Vagina (tissue), 2 donors: ENCODE measurements around the gene PEX5L. TPM values are rescaled to one million over a fixed set of nuclear protein-coding genes. Genes with fewer than 3 reads are reported as not detected.

ENCODE experiments used
- DNase-seq, 2 donors: peaks; one replicate each; pipeline ENCODE4 v3.0.0-alpha.2; 2017; ENCODE audit errors: extremely low spot score in 2 of 2
- H3K27ac ChIP-seq: fragments of 200-600 bp; sonication (generic); one replicate; pipeline ENCODE4 v1.5.1; 2019
- H3K27me3 ChIP-seq: fragments of 200-600 bp; sonication (generic); one replicate; pipeline ENCODE4 v1.5.1; 2019
- H3K36me3 ChIP-seq, 2 donors: fragments of 200-600 bp; sonication (generic); one replicate each; pipeline ENCODE4 v1.5.1; 2017 to 2019
- H3K4me1 ChIP-seq: fragments of 200-600 bp; sonication (generic); one replicate; pipeline ENCODE4 v1.5.1; 2019
- H3K4me3 ChIP-seq, 2 donors: fragments of 200-600 bp; sonication (generic); 1 replicate in 1 of 2; 2 replicates in 1 of 2; pipeline ENCODE4 v1.5.1; 2016 to 2019
- H3K9me3 ChIP-seq: fragments of 200-600 bp; sonication (generic); one replicate; pipeline ENCODE4 v1.5.1; 2019
- CTCF ChIP-seq, 3 experiments: fragments of 450-650 bp in 2 of 3; fragments of 200-600 bp in 1 of 3; sonication (generic) in 1 of 3; IDR thresholded peaks; one replicate each; pipeline ENCODE4 v1.5.1; 2017 to 2019; ENCODE audit warnings: antibody characterized with exemption in 3 of 3, mild to moderate bottlenecking in 2 of 3, moderate library complexity in 2 of 3
- POLR2A ChIP-seq, 2 donors: fragments of 450-650 bp; IDR thresholded peaks; one replicate each; pipeline ENCODE4 v1.6.1; 2017; ENCODE audit warnings: antibody characterized with exemption in 2 of 2, mild to moderate bottlenecking in 2 of 2, moderate library complexity in 2 of 2
- POLR2AphosphoS5 ChIP-seq, 2 donors: sonication (generic); formaldehyde crosslinking; IDR thresholded peaks; one replicate each; pipeline ENCODE4 v1.9.0; 2017; ENCODE audit warnings: antibody characterized with exemption in 2 of 2, mild to moderate bottlenecking in 2 of 2, low read depth in 1 of 2; ENCODE audit not compliant: insufficient read depth in 1 of 2
- intact Hi-C: fragments of 100-400 bp; cut with DNase I; formaldehyde crosslinking; loops from one replicate; pipeline ENCODE4 v1.15.1; 2023
- total RNA-seq: library from RNA; depleted of rRNA; stranded (reverse); fragments of >200 nt; gene quantifications from one replicate; pipeline ENCODE4 v1.2.3, GENCODE V29; 2016

The PEX5L gene
- total RNA-seq, 1 donor from 2014 or later, result not detected

- no peaks in the 10 kb centered on the region for H3K4me1 ChIP-seq
- no peak overlapping the region for H3K27ac ChIP-seq
- DNase-seq, result no peak
- no peak overlapping the region for H3K4me3 ChIP-seq
- TF ChIP-seq POLR2AphosphoS5 (IDR thresholded peaks at IDR 0.05; ENCODE audit: insufficient read depth in 1 of 2, low read depth in 1 of 2) (no peak), POLR2A (IDR thresholded peaks at IDR 0.05) (no peak), CTCF (IDR thresholded peaks at IDR 0.05) (no peak)
- H3K9me3 ChIP-seq, result no peaks in the 10 kb centered on the region
- H3K36me3 ChIP-seq, result no peaks in the 10 kb centered on the region
- H3K27me3 ChIP-seq, result no peaks in the 10 kb centered on the region
- intact Hi-C loops, result no loop called here
Observed at GRCh38 chr3:180073561-180073960, 36.8 kb upstream of the PEX5L start.

DNA sequence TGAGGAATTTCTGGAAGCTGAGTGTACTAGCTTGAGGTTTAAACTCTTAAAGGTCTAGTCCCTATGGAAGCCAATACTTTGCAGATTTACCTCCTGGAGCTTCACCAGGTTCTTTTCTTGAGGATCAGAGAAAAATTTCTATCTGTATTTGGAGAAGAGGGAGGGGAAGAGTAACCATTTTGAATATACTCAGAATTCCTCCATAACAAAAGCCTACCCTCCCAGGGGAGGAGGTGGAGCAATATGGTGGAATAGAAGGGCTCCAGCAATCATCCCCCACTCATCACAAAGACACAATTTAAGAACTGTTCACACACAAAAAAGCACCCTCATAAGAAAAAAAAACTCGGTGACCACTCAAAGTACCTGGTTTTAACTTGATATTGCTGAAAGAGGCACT is 36.0 kb upstream of the PEX5L start:
- no peak overlapping the region for H3K27ac ChIP-seq
- DNase-seq, result no peak
- no peaks in the 10 kb centered on the region for H3K36me3 ChIP-seq
- no peaks in the 10 kb centered on the region for H3K27me3 ChIP-seq
- no peaks in the 10 kb centered on the region for H3K9me3 ChIP-seq
- no peak overlapping the region for H3K4me3 ChIP-seq
- TF ChIP-seq CTCF (IDR thresholded peaks at IDR 0.05) (no peak), POLR2A (IDR thresholded peaks at IDR 0.05) (no peak), POLR2AphosphoS5 (IDR thresholded peaks at IDR 0.05; ENCODE audit: insufficient read depth in 1 of 2, low read depth in 1 of 2) (no peak)
- intact Hi-C loops, result no loop called here
- no peaks in the 10 kb centered on the region for H3K4me1 ChIP-seq

GRCh38 chr3:180070925-180071324 is 34.2 kb upstream of the PEX5L start:
- H3K4me3 ChIP-seq, result no peak overlapping the region
- no peaks in the 10 kb centered on the region for H3K36me3 ChIP-seq
- H3K4me1 ChIP-seq, result no peaks in the 10 kb centered on the region
- no peaks in the 10 kb centered on the region for H3K27me3 ChIP-seq
- intact Hi-C loops, result no loop called here
- DNase-seq, result no peak
- H3K9me3 ChIP-seq, result no peaks in the 10 kb centered on the region
- no peak for TF ChIP-seq POLR2AphosphoS5 (IDR thresholded peaks at IDR 0.05; ENCODE audit: insufficient read depth in 1 of 2, low read depth in 1 of 2)
- no peak overlapping the region for H3K27ac ChIP-seq

DNA sequence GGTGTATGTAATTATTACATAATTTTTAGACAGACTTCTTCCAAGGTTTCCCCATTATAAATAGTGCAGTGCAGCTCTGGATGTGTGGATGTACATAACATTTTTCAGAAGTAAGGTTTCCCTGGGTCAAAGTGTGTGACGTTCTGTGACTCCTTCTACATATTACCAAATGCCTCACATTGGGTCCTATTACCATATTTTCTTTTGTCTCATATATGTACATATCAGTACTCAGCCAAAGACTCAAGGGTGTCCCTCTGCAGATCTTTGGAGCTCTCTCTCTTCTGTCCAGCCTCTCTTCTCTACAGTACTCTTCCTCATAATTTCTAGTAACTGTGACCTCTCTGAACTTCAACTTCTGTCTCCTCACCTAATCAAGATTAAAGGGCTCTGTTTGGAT is 31.3 kb upstream of the PEX5L start:
- H3K9me3 ChIP-seq, result no peaks in the 10 kb centered on the region

GRCh38 chr3:180066598-180066997 is 29.9 kb upstream of the PEX5L start:
- no peaks in the 10 kb centered on the region for H3K36me3 ChIP-seq
- no peak overlapping the region for H3K27ac ChIP-seq
- TF ChIP-seq POLR2AphosphoS5 (IDR thresholded peaks at IDR 0.05; ENCODE audit: insufficient read depth in 1 of 2, low read depth in 1 of 2) (no peak), POLR2A (IDR thresholded peaks at IDR 0.05) (no peak), CTCF (IDR thresholded peaks at IDR 0.05) (no peak)
- intact Hi-C loops, result loop anchor here (10.0 kb wide), 1 partner anchor 1092 kb away; no protein-coding TSS in a partner anchor
- no peak for DNase-seq
- H3K27me3 ChIP-seq, result no peaks in the 10 kb centered on the region
- no peak overlapping the region for H3K4me3 ChIP-seq
- H3K9me3 ChIP-seq, result no peaks in the 10 kb centered on the region
- H3K4me1 ChIP-seq, result no peaks in the 10 kb centered on the region

More for the DNA sequence above, 31.3 kb upstream of the PEX5L start:
- no peak for DNase-seq
- Histone ChIP-seq H3K4me3 (no peak overlapping the region), H3K27me3 (no peaks in the 10 kb centered on the region), H3K36me3 (no peaks in the 10 kb centered on the region), H3K4me1 (no peaks in the 10 kb centered on the region), H3K27ac (no peak overlapping the region)
- intact Hi-C loops, result loop anchor here (10.0 kb wide), 1 partner anchor 1093 kb away; no protein-coding TSS in a partner anchor
- TF ChIP-seq POLR2A (IDR thresholded peaks at IDR 0.05) (no peak), CTCF (IDR thresholded peaks at IDR 0.05) (no peak), POLR2AphosphoS5 (IDR thresholded peaks at IDR 0.05; ENCODE audit: insufficient read depth in 1 of 2, low read depth in 1 of 2) (no peak)
